ENCODE measurements around the gene SNX32.

Gene SNX32

DNA sequence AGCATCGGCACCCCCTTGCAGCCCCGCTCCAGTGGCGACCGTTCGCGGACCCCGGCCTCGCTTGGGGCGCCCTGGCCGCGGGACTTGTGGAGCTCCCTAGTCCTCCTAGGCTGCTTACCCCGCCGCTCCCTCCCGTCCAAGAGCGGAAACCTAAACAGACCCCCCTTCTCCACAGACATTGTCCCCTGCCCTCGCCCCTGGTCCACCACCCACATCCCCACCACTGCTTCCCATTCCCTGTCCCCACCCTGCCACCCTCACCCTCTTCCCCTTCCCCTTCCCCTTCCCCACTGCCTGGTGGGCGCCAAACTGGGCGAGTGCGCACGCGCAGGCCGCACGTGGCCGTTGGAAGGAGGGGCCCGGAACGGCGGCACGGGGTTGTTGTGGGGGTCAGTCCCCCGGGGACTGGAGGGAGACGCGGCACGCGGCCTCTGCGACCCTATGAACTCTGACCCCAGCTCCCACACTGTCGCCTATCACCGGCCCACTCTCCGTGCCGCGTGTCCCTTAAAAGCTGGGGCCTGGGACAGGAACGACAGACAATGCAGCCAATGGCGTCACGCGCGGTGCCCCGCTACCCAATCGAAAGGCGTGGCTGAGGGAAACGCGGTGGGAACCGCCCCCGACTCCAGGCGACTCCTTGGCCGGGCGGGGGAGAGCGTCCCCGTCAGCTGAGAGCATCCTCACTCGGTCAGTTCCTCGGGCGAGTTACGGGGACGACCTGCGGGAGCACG is at the start of gene SNX32:
SNX32 (plus strand) TSS at position 667 of the 734 bp plus-strand sequence. CDS start 103 bp downstream, outside the sequence.
- peak; percentile 95 for DNase-seq (ENCODE audit: low spot score)

- no peak for DNase-seq (ENCODE audit: low spot score)
Measured at GRCh38 chr11:65785319-65786007, 48.3 kb upstream of the SNX32 start.

DNA sequence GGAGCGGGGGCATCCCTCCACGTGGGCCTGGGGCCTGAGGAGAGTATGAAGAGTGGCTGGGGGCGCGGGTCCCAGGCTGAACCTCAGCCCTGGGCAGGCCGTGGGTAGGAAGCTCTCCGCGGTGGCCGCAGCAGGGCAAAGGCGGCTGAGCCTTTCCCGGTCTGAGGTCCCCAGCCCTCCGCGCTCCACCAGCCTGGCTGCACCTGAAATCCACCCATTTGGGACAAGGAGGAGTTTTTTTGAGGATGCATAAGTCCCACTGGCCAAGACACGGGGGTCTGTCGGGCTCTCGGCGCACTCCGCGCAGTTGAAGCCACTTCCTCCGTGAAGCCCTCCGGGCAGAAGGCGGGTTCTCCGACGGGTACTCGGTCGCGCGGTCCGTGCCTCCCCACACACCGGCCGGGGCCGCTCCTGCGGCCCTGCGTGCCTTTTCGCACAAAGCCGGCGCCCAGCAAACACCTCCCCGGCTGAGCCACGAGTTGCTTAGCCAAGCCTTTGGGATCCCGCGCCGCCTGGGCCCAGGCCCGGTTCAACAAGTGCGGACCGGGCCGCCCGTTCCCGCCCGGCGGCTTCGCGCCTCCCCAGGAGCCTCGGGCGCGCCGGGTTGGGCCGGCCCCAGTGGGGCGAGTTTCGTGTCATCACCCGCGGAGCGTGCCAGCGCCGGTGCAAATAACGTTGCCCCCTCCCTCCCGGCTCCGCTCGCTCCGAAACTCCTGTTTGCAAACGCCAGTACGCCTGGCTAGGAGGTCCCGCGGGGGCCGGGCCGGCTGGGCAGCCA is 47.6 kb upstream of the SNX32 start:
- DNase-seq (ENCODE audit: low spot score) = no peak

DNA sequence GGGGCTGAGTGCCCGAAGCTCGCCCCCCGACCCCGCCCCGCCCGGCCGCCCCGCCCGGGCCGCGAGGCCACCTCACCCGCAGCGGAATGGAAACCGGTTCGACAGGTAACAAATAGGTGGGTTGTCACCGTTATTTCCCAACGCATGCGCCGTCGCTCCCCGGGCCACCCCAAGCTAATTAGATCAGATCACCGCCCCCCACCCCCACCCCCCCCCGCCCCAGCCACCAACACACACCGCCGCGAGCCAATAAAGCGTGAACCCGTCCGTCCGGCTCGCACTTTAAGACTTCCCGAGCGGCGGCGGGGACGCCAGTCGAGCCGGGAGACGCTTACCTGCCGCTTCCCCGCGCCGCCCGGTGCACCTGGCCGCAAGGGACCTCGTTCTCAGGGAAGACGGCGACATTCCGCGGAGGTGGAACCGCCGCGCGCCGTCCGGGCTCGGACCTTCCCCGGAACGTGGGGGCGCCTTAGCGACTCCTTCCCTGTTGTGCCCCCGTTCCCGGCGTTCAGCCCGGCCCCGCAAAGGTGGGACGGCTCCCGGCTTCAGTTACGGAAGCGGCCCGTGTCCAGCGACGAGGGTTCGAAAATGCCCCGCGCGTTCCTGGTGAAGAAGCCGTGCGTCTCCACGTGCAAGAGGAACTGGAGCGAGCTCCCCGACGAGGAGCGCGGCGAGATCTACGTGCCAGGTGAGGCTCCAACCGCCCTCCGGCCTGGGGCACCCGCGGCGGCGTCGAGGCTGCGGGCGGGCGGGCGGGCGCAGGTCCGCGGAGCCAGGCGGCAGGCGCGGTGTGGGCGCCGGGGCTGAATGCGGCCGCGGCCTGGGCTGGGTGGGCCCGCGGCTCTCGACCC is 46.8 kb upstream of the SNX32 start, which contains the start of gene OVOL1:
OVOL1 (plus strand) TSS at position 278 of the 851 bp plus-strand sequence; CDS start at position 589, 311 bp downstream.
- no peak for DNase-seq (ENCODE audit: low spot score)

GRCh38 chr11:65787649-65788622 is 45.8 kb upstream of the SNX32 start:
- no peak for DNase-seq (ENCODE audit: low spot score)

GRCh38 chr11:65788821-65789220 is 44.9 kb upstream of the SNX32 start:
- DNase-seq (ENCODE audit: low spot score) = no peak

DNA sequence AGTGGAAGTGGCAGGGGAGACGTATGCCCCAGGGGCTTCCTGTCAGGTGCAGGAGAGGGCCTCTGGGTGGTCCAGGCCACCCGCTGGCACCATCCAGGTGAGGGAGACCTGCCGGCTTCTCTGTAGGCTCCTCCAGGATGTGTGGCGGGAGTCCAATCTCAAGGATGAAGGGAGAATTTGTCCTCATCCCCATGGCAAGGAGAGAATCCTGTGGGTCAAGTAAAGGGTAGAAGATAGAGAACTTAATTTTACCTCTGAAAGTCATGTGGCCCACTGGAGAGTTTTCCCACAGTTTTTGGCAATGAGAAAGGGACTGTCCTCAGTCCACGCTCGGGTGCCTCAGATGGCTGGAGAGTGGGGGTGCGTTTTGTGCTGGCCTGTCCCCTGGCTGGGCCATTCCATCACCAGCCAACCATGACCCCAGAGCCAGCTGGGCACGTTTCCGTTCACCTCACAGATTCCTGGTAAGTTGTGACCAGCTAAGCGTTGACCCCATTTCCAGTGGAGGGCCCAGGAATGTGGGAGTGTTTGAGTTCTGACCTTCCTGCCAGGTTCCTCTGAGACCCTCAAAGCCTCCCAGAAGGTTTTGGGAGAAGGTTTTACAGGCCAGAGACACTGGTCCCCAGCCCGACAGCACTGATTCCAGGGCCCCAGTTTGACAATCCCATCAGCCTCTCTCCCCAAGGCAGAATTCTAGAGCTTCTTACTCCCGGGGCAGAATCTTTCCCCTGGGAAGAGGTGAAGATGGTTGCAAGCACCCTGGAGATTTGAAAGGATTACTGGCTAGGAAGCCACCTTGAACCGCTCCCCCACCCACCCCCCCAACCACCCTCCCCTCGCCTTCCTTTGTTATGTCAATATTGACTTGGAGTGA is 44.3 kb upstream of the SNX32 start:
- DNase-seq (ENCODE audit: low spot score) = no peak

DNA sequence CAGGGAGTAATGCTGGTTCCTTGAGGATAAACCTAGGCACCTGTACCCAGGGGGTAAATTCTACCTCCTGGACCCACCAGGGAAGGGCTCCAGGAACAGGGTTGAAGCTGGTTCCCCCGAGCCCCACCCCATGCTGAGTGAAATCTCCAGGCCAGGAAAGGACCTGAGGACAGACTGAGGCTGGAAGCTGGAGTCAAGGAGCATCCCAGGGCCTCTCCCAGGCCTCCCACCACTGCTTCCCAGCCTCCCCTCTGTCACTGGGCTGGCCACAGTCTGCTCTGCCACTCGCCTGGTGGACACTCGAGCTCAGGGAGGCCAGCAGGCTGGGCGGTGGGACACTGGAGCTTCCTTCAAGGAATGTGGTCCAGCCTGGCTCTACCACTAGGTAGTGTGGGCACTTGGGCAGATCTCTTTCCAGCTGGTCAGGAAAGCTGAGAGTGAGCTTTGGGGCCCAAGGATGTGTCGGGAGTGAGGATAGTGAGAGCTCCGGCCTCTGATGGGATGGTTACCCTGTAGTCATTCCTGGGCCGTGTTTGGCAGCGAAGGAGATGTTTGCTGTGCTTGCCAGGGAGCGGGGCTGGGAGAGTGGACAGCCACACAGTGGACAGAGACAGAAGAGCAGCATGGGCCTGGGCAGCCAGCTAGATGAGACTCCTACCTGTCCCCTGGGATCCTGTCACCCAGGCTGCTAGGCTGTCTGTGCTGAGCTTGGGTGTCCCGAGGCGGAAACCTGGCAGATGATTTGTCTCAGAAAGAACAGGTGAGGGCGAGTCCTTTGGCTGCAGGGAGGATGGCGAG is 43.5 kb upstream of the SNX32 start:
- no peak for DNase-seq (ENCODE audit: low spot score)

DNA sequence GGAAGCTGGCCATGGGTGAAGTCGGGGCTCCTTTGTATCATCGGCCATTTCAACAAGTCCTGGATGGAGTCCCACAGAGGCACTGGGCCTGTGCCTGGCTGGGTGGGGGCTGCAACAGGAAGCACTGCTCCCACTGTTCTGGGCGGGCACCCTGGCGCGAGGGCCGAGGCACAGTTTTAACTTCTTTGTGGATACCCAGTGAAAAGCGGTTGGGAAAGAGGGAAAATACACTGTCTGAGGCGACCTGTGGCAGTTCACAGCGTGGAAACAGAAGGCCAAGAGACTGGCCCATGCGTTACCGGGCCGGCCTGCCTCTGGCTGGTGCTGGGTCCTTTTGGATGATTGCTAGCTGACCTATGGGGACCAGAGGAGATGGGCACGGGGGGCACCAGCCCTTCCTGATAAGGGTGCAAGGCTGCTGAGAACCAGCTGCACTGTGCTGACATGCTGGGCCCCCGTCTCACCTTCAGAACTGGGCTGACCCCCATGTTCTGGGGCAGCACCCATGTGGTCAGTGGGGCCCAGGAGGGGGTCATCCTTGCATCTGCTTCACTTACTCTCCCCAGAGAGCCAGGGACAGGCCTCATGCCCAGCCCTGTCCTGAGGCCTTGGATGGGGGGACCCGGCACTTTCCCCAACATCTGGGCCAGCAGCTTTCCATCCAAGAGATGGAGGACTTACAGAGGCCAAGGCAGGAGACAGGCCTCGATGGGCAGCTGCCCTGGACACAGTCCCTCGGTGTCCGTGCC is 42.7 kb upstream of the SNX32 start:
- no peak for DNase-seq (ENCODE audit: low spot score)

DNA sequence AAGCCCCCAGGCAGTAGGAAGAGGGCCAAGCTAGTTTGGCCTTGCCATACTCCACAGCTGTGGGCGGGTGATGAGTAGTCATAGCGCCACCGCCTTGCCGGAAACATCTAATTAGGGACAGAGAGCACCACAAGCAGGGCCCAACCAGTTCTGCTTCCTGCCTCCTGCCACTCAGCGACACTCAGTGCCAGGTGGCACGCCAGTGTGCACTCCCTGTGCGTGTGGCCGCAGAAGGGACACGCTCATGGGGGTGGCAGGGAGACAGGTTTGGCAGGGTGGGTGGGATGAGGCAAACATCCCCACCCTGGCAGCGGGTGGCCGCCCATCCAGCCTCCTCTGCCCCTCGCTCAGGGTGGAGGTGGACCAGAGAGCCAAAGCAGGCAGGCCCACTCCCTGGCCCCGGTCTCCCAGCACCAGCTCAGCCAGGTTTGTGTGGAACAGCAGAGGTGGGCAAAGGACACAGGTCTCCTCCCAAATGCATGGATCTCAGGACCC is 42.0 kb upstream of the SNX32 start:
- no peak for DNase-seq (ENCODE audit: low spot score)

DNA sequence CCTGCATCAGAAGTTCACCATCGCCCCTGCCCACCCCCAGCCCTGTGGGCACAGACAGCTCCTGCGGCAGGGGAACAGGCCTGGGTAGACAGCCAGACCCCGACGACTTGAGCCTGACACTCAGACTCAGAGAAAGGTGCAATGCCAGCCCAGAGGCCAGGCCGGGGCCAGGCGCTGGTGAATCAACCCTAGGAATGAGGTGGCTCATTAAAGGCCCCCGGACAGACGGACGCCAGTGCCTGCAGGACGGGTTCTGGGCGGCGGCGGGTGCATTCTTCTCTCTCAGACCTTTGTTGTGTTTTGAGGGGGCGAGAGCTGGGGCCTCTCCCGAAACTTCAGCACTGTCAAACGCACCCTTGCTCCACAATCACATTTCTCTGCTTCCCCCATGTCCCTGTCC is 41.3 kb upstream of the SNX32 start:
- DNase-seq (ENCODE audit: low spot score) = no peak

DNA sequence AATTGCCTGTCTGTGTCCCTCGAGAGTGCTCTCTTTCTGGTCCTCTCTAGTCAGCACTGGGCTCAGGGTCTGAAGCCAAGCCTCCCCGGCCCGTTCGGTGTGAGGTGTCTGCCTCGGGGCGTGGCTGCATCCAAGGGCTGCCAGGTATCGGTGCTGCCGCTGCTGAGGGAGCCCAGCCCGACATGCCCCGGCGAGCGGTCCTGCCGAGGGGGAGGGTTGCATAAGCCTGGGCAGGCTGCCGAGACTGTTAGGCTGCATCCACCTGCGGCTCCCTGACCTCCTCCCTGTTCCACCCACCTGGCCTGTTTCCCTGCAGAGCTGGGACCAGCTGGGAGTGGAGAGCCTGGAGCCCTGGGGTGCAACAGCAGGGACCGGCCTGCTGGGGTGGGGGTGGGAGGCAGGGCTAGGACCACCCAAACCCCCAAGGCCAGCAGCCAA is 40.6 kb upstream of the SNX32 start:
- DNase-seq (ENCODE audit: low spot score) = no peak

DNA sequence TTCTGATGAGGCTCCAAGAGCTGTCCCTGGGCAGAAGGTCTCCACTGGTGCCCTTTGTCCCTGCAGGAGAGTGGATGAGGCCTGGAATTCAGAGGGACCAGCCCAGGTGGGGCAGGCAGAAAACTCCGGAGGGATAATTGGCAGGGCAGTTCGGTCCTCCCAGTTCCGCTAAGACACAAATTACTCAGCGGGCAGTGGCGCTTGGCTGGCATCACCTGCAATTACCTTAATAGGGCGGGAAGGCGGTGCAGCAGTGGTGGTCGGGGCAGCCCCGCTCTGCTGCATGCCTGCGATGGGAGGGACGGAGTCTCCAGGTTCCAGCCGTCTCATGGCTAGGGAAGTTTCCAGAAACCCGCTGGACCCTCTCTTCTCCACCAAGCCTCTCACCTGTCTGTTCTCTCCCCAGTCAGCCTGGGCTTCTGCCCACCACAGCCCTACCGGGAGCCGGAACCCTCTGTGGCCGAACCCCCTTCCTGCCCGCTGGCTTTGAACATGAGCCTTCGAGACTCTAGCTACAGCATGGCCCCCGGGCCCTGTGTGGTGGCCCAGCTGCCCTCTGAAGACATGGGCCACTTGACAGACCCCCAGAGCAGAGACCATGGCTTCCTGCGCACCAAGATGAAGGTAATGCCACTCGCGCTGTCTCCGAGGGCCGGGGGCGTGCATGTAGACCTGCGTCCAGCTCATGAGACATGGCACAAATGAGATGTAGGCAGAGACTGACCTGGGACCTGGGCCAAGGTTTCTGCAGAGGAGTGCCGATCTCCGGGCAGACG is 40.0 kb upstream of the SNX32 start:
- no peak for DNase-seq (ENCODE audit: low spot score)

DNA sequence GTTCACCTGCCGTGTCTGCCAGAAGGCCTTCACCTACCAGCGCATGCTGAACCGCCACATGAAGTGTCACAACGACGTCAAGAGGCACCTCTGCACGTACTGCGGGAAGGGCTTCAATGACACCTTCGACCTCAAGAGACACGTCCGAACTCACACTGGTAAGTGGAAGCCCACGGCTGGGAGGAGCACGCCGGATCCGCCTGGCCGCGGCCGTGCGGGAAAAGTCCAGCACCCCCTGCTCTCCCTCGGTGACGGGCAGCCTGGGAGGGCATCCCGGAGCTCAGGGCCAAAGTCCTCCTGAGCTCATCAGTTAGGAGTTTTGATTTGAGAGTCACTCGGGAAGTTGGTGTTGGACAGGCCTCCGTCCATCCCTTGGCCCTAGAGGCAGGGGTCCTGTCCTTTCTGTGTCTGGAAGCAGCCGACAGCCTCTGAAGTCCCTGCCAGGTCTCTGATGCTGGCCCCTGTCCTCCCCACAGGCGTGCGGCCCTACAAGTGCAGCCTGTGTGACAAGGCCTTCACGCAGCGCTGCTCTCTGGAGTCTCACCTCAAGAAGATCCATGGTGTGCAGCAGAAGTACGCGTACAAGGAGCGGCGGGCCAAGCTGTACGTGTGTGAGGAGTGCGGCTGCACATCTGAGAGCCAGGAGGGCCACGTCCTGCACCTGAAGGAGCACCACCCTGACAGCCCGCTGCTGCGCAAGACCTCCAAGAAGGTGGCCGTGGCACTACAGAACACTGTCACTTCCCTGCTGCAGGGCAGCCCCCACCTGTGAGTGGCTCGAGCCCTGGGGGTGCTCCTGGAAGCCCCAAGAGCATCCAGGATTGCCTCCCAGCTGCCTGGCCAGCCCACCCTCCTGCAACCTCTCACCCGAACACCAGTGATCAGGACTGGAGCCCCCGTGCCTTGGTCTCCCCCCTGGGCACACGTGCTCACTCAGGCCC is 38.9 kb upstream of the SNX32 start:
- no peak for DNase-seq (ENCODE audit: low spot score)

- DNase-seq (ENCODE audit: low spot score) = no peak
Measured at GRCh38 chr11:65796726-65797601, 36.8 kb upstream of the SNX32 start.
